Motor neuron (in vitro differentiated cells): ENCODE measurements around the gene RAPGEF6. TPM values are rescaled to one million over a fixed set of nuclear protein-coding genes. Genes with fewer than 3 reads are reported as not detected.

ENCODE experiments used
- ATAC-seq, 8 experiments: fragments of 200-7000 bp; cut with Tn5 transposase; replicated peaks in 6 of 8; 2 replicates each; pipeline ENCODE4 v1.8.0; 2021; ENCODE audit warnings: mild to moderate bottlenecking in 8 of 8, moderate library complexity in 8 of 8
- H3K27ac ChIP-seq, 2 donors: fragments of 250-450 bp; sonication (Bioruptor Pico); 2 replicates each; pipeline ENCODE4 v1.9.0; 2021; ENCODE audit warnings: antibody characterized with exemption in 2 of 2, mild to moderate bottlenecking in 2 of 2, moderate library complexity in 1 of 2
- H3K4me1 ChIP-seq, 2 donors: fragments of 250-450 bp; sonication (Bioruptor Pico); replicated peaks in 1 of 2; 2 replicates each; pipeline ENCODE4 v1.6.1; 2021; ENCODE audit warnings: antibody characterized with exemption in 2 of 2, mild to moderate bottlenecking in 2 of 2, moderate library complexity in 1 of 2
- H3K4me3 ChIP-seq, 5 donors: fragments of 250-450 bp; sonication (Bioruptor Pico); 2 replicates each; pipeline ENCODE4 v1.9.0; 2021; ENCODE audit warnings: antibody characterized with exemption in 5 of 5, mild to moderate bottlenecking in 5 of 5, moderate library complexity in 4 of 5
- WGBS, 10 experiments: fragments of 450-650 bp; shearing (Covaris generic); methylation state at CpG; one replicate each; pipeline ENCODE4 v1.0.0; 2022; 5-methylcytosine and 5-hydroxymethylcytosine counted together
- in situ Hi-C, 9 experiments: fragments of 400-800 bp; cut with MboI; loops; one replicate each; pipeline ENCODE4 v1.15.0; 2021; ENCODE audit warnings: low sequenced_read_pairs in 9 of 9, low pct_unique_long_range_greater_than_20kb in 2 of 9; ENCODE audit not compliant: unreplicated experiment in 9 of 9
- total RNA-seq, 8 experiments: library from RNA; unstranded; fragments of 300-600 nt; gene quantifications; 2 replicates each; pipeline versions ENCODE4 v1.2.3 to v1.2.4, GENCODE V29; 2022

The RAPGEF6 gene
- total RNA-seq, 8 experiments from 2014 or later, result 12.0 to 69.2 (median 29.8) TPM

DNA sequence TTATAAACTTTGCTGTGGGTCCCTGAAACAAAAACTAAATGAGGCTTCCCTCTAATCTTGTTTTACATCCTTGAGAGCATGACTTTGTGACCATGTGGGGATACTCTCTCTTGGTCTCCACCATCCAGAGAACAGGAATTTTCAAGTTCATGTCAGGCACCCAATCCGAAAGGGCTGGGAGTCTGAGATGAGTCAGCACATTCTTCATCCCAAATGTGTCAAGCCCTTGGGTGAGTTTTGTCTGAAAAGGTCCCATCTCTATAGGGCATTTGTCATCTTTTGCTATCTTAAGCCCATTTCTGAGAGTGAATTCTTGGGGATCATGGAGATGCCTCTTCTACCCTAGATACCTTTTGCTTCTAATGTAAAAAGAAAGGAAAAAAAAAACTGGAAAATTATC lies 26.9 kb upstream of the RAPGEF6 start:
- in situ Hi-C loops, result no loop called here
- Histone ChIP-seq H3K27ac (no peak overlapping the region), H3K4me1 (no peaks in the 10 kb centered on the region), H3K4me3 (no peak overlapping the region)
- ATAC-seq, result no peak
- 75 to 100% (median 90%) methylated on average over 1 of the region's 1 CpG; no CpG with 5 or more reads in 6 of the 10 experiments for WGBS, 10 experiments

GRCh38 chr5:131659841-131660240 lies 24.8 kb upstream of the RAPGEF6 start:
- 93 to 100% (median 97%) methylated on average over 1 to 6 of the region's 9 CpGs; no CpG with 5 or more reads in 7 of the 10 experiments for WGBS, 10 experiments
- no peak overlapping the region for H3K4me3 ChIP-seq
- in situ Hi-C loops, result no loop called here
- H3K27ac ChIP-seq, result no peak overlapping the region
- no peaks in the 10 kb centered on the region for H3K4me1 ChIP-seq
- peak in 1 of 8 experiments; percentile 13 for ATAC-seq

- in situ Hi-C loops, result no loop called here
- WGBS, 10 experiments, result 90 to 100% (median 100%) methylated on average over 1 to 12 of the region's 13 CpGs; no CpG with 5 or more reads in 4 of the 10 experiments
- peak in 1 of 8 experiments; percentile 24 for ATAC-seq
- Histone ChIP-seq H3K4me3 (no peak overlapping the region), H3K4me1 (no peaks in the 10 kb centered on the region), H3K27ac (no peak overlapping the region)
Measured at GRCh38 chr5:131659290-131659689, 24.3 kb upstream of the RAPGEF6 start.

DNA sequence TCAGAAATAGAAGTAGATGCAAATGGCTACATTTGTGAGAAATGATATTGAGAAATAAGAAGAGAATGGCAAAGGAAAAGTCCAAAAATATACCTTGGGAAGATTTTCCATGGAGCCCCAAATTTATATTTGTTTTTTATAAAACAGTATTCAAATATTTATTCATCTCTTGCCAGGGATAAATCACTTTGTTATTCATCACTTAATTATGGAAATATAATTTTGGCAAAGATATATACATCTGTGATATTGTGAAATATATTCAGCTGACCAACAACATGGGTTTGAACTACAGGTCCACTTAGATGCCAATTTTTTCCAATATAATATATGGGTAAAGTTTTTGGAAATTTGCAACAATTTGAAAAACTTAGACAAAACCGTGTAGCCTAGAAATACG lies 19.7 kb upstream of the RAPGEF6 start:
- H3K4me1 ChIP-seq, result no peaks in the 10 kb centered on the region
- 36 to 100% (median 94%) methylated on average over 2 of the region's 2 CpGs; no CpG with 5 or more reads in 2 of the 10 experiments for WGBS, 10 experiments
- in situ Hi-C loops, result no loop called here
- ATAC-seq, result no peak
- H3K27ac ChIP-seq, result no peak overlapping the region
- no peak overlapping the region for H3K4me3 ChIP-seq

GRCh38 chr5:131654309-131654708 lies 19.3 kb upstream of the RAPGEF6 start:
- in situ Hi-C loops, result no loop called here
- no peak for ATAC-seq
- no peaks in the 10 kb centered on the region for H3K4me1 ChIP-seq
- 51 to 100% (median 81%) methylated on average over 2 of the region's 2 CpGs for WGBS, 10 experiments
- H3K4me3 ChIP-seq, result no peak overlapping the region
- H3K27ac ChIP-seq, result no peak overlapping the region

DNA sequence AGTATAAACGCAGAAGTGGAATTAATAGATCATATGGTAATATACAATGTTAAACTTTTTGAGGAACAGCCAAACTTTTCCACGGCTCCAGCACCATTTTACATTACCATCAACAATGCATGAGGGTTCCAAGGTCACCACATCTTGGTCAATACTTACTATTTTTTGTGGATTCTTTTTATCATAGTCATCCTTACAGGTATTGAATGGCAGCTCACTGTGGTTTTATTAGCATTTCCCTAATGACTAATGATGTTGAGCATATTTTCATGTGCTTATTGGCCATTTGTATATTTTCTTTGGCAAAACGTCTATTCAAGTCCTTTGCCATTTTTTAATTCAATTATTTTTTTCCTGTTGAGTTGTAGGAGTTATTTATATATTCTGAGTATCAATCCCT lies 14.1 kb upstream of the RAPGEF6 start:
- H3K4me1 ChIP-seq, result no peaks in the 10 kb centered on the region
- H3K4me3 ChIP-seq, result no peak overlapping the region
- H3K27ac ChIP-seq, result no peak overlapping the region
- in situ Hi-C loops, result no loop called here
- WGBS, 10 experiments, result 50 to 100% (median 92%) methylated on average over 2 to 3 of the region's 3 CpGs; no CpG with 5 or more reads in 1 of the 10 experiments
- ATAC-seq, result no peak

DNA sequence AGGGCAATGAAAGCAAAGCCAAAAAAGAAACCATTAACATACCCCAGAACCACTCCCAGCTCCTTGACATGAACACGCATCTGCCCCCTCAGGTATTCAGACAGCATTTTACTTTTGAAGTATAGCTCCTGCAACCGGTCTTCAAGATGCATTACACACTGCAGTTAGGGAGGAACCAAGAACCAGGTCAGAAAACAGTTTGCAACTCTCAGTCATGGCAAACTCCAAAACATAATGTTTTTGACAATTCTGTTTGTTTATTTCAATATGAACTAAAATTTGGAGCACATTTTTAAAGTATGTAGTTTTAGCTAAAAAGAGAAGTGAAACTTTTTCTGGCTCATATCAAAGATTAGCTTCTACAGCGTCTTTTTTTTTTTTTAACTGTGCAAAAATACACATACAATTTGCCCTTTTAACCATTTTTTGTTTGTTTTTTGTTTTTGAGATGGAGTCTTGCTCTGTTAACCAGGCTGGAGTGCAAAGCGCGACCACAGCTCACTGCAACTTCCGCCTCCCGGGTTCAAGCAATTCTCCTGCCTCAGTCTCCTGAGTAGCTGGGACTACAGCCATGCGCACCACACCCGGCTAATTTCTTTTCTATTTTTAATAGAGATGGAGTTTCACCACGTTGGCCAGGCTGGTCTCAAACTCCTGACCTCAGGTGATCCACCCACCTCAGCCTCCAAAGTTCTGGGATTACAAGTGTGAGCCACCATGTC lies 12.2 kb upstream of the RAPGEF6 start:
- in situ Hi-C loops, result no loop called here
- Histone ChIP-seq H3K4me1 (no peaks in the 10 kb centered on the region), H3K27ac (no peak overlapping the region), H3K4me3 (no peak overlapping the region)
- 62 to 100% (median 92%) methylated on average over 3 to 10 of the region's 10 CpGs for WGBS, 10 experiments
- peak in 3 of 8 experiments; percentile 75 to 79 (median 76) for ATAC-seq

GRCh38 chr5:131644822-131645221 lies 9.8 kb upstream of the RAPGEF6 start:
- Histone ChIP-seq H3K4me1 (no peaks in the 10 kb centered on the region), H3K27ac (no peak overlapping the region), H3K4me3 (no peak overlapping the region)
- 63 to 100% (median 92%) methylated on average over 1 to 7 of the region's 7 CpGs; no CpG with 5 or more reads in 1 of the 10 experiments for WGBS, 10 experiments
- ATAC-seq, result peak in 2 of 8 experiments; percentile 30 to 50
- in situ Hi-C loops, result no loop called here

DNA sequence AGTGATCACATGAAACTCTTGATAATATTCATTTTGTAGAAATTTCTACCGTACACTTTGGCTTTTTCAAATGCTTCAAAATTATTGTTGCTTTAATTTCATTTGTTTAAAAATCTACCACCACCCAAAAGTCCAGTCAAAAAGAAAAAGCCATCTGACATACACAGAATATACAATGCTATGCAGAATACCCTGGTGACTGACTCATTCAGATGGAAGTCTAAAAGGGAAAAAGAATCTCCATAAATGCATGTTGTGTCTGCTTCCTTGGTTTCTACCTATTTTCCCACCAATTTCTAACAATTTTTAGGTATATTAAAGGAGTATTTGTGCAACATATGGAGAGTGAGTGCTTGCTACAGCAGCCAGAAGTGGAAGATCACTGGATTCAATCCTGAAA lies 9.3 kb upstream of the RAPGEF6 start:
- ATAC-seq, result peak in 3 of 8 experiments; percentile 73 to 82 (median 80)
- no peak overlapping the region for H3K4me3 ChIP-seq
- H3K4me1 ChIP-seq, result no peaks in the 10 kb centered on the region
- in situ Hi-C loops, result no loop called here
- 0 to 100% (median 90%) methylated on average over 1 of the region's 1 CpG; no CpG with 5 or more reads in 3 of the 10 experiments for WGBS, 10 experiments
- no peak overlapping the region for H3K27ac ChIP-seq

DNA sequence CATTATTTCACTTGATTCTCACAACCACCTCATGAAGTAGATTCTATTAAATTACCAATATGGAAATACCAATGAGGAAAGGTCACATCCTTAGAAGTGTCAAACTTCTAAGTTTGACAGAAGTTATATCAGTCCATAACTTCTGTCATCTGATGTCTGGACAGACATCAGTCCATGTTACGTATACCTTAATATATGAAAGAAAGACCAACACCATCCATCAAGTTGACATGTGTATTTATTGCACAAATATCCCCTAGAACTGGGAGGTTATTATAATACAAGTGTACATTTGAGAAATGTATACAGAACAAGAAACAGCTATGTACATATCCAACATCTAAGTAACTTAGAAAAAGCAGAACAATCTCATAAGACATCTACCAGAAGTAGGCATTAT lies 6.5 kb upstream of the RAPGEF6 start:
- ATAC-seq, result no peak
- Histone ChIP-seq H3K4me1 (peaks cover under 1% of the 10 kb centered on the region in 2 donors), H3K4me3 (no peak overlapping the region), H3K27ac (no peak overlapping the region)
- in situ Hi-C loops, result no loop called here
- 80 to 100% (median 100%) methylated on average over 1 of the region's 1 CpG; no CpG with 5 or more reads in 2 of the 10 experiments for WGBS, 10 experiments

DNA sequence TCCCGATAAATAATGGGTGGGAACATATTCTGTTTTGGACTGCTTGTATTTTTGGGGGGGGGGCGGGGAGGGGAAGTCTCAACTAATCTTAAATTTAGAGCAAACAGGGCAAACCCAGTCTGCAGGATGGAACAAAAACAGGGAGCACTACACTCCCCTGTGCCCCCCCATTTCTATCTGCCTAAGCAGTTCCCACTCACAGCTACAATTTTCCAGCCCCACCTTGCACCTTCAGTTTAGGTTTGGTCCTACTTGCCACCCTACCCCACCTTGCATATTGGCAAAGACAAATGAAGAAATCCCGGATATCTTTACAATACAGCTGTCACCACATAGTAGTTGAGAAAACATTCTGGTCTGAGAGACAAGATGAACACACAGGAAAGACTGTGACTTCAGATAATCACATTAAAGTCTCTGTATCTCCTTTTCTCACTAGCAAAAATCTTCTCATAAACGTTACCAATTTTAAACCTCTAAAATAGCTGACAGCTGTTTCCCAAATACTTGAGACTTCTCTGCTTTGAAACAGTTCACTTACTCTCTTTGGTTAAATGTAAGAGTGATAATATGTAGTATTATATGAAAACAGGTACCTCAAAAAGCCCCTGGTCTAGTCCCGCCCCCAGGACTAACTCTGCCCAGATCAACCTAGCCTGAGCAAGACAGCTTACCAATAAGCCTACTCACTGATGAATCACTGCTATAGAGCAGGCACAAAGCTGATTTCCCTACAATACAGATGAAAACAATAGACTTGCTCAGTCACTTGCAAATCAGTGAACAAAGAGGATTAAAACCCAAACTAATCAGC lies 5.2 kb upstream of the RAPGEF6 start:
- Histone ChIP-seq H3K27ac (no peak overlapping the region), H3K4me1 (peaks cover 5 to 6% of the 10 kb centered on the region in 2 donors), H3K4me3 (no peak overlapping the region)
- WGBS, 10 experiments, result 54 to 100% (median 81%) methylated on average over 1 to 4 of the region's 5 CpGs; no CpG with 5 or more reads in 2 of the 10 experiments
- in situ Hi-C loops, result no loop called here
- ATAC-seq, result peak in 4 of 8 experiments; percentile 47 to 75 (median 57)

DNA sequence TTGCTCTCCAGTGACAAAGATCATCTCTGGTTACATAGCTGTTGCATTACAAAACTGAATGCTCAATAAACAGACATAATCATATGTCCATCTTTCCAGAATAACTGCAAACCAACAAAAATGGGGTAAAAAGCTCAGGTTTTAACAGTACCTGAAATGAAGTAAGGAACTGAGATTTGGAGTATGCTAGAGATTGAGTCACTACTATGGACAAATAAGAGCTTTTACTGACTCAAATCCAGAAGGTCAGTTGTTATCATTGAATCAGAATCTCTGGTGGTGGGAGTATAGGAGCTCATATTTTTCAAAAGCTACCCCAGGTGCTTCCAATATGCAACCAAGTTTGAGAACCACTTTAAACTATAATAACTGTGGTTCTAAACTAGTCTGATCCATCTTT lies 4.1 kb upstream of the RAPGEF6 start:
- Histone ChIP-seq H3K4me3 (no peak overlapping the region), H3K4me1 (peaks cover 5 to 6% of the 10 kb centered on the region in 2 donors), H3K27ac (no peak overlapping the region)
- ATAC-seq, result no peak
- in situ Hi-C loops, result no loop called here

DNA sequence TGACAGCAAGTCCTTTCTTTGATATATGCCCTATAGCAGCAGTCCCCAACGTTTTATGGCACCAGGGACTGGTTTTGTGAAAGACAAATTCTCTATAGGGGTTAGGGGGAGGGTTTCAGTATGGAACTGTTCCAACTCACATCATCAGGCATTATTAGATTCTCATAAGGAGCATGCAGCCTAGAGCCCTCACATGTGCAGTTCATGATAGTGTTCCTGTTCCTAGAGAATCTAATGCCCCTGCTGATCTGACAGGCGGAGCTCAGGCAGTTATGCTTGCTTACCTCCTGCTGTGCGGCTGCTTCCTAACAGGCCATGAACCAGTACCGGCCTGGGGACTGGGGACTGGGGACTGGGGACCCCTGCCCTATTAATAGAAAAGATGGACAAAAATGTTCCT lies 2.7 kb upstream of the RAPGEF6 start:
- H3K27ac ChIP-seq, result no peak overlapping the region
- in situ Hi-C loops, result no loop called here
- 20 to 100% (median 67%) methylated on average over 1 of the region's 4 CpGs; no CpG with 5 or more reads in 4 of the 10 experiments for WGBS, 10 experiments
- ATAC-seq, result no peak
- H3K4me3 ChIP-seq, result no peak overlapping the region
- H3K4me1 ChIP-seq, result peaks cover 5 to 15% of the 10 kb centered on the region in 2 donors
